GM12878 (cell line): ENCODE measurements around the gene NCKAP5. TPM values are rescaled to one million over a fixed set of nuclear protein-coding genes. Genes with fewer than 3 reads are reported as not detected.

Experiments
- ATAC-seq: fragments of 200-7000 bp; cut with Tn5 transposase; 3 replicates; pipeline ENCODE4 v1.9.1; 2020; ENCODE audit warnings: mild to moderate bottlenecking, moderate library complexity
- BruUV-seq: library from RNA; stranded (reverse); fragments of 400-500 nt; replicated peaks from 2 replicates; lab custom pipeline; 2021; lab: Mats Ljungman, UMichigan
- CTCF ChIA-PET: fragments of 300-600 bp; sonication (Branson Sonifier 250); formaldehyde crosslinking; extraction: SDS; loops from one replicate; lab custom pipeline; 2021; ENCODE audit warnings: inconsistent platforms; lab: Yijun Ruan, JAX
- POLR2A ChIA-PET: fragments of 350-600 bp; formaldehyde crosslinking; extraction: SDS; loops from one replicate; lab custom pipeline; 2021; ENCODE audit warnings: inconsistent platforms; lab: Charles Lee
- RAD21 ChIA-PET: fragments of 300-600 bp; sonication (Branson Sonifier 250); formaldehyde crosslinking; loops from one replicate; lab custom pipeline; 2023; ENCODE audit warnings: antibody characterized with exemption; ENCODE audit not compliant: unreplicated experiment; lab: Charles Lee
- SMC1A ChIA-PET: fragments of 300-600 bp; sonication (Branson Sonifier 250); formaldehyde crosslinking; loops from one replicate; lab custom pipeline; 2023; ENCODE audit not compliant: unreplicated experiment, uncharacterized antibody; lab: Charles Lee
- DNase-seq: peaks from one replicate; pipeline ENCODE4 v3.0.0-alpha.2; 2011; ENCODE audit warnings: low read depth, low spot score
- FAIRE-seq: peaks from 3 replicates; lab custom pipeline; 2011; peaks lifted over from hg19 to GRCh38; lab: Jason Lieb, UNC
- H2AFZ ChIP-seq: 2 replicates; pipeline ENCODE4 v1.6.0; 2011; ENCODE audit warnings: low read depth, low read length, control low read depth; ENCODE audit not compliant: control insufficient read depth
- H3K27ac ChIP-seq: 2 replicates; pipeline ENCODE4 v1.5.1; 2011; ENCODE audit warnings: control low read depth; ENCODE audit not compliant: control insufficient read depth, insufficient read depth
- H3K27me3 ChIP-seq, 2 experiments: replicated peaks in 1 of 2; 2 replicates each; pipeline versions ENCODE4 v1.6.0 to v1.6.1; 2011; ENCODE audit warnings: low read length in 1 of 2; ENCODE audit not compliant: control insufficient read depth in 2 of 2, insufficient read depth in 2 of 2
- H3K36me3 ChIP-seq, 2 experiments: 2 replicates each; pipeline ENCODE4 v1.5.1; 2011; ENCODE audit warnings: low read length in 1 of 2; ENCODE audit not compliant: control insufficient read depth in 2 of 2, insufficient read depth in 2 of 2
- H3K4me1 ChIP-seq: 2 replicates; pipeline ENCODE4 v1.6.1; 2011; ENCODE audit warnings: mild to moderate bottlenecking, low read length, moderate library complexity, mixed read lengths; ENCODE audit not compliant: control insufficient read depth, insufficient read depth
- H3K4me2 ChIP-seq: 2 replicates; pipeline ENCODE4 v1.6.0; 2011; ENCODE audit warnings: control low read depth; ENCODE audit not compliant: control insufficient read depth, insufficient read depth
- H3K4me3 ChIP-seq: fragments of 200-600 bp; sonication (generic); 2 replicates; pipeline ENCODE4 v1.5.1; 2016
- H3K79me2 ChIP-seq: 2 replicates; pipeline ENCODE4 v1.6.0; 2011; ENCODE audit warnings: low read length; ENCODE audit not compliant: control insufficient read depth, insufficient read depth
- H3K9ac ChIP-seq: 2 replicates; pipeline ENCODE4 v1.8.0; 2011; ENCODE audit warnings: low read length, control low read depth, mixed read lengths; ENCODE audit not compliant: control insufficient read depth, insufficient read depth
- H3K9me3 ChIP-seq: replicated peaks from 3 replicates; pipeline ENCODE4 v1.5.1; 2011; ENCODE audit warnings: mild to moderate bottlenecking, low read length; ENCODE audit not compliant: control insufficient read depth, insufficient read depth
- H4K20me1 ChIP-seq: 2 replicates; pipeline ENCODE4 v1.6.0; 2011; ENCODE audit not compliant: control insufficient read depth, insufficient read depth
- E2F8 ChIP-seq: fragments of 450-650 bp; IDR thresholded peaks from 2 replicates; pipeline ENCODE4 v1.6.1; 2018; ENCODE audit warnings: mild to moderate bottlenecking, low read depth, moderate library complexity; ENCODE audit not compliant: partially characterized antibody
- E4F1 ChIP-seq: fragments of 450-650 bp; IDR thresholded peaks from 2 replicates; pipeline ENCODE4 v1.6.1; 2018; ENCODE audit warnings: borderline replicate concordance, mild to moderate bottlenecking; ENCODE audit not compliant: partially characterized antibody
- FOS ChIP-seq: IDR thresholded peaks from 3 replicates; pipeline ENCODE4 v1.6.1; 2011; ENCODE audit warnings: borderline replicate concordance; ENCODE audit not compliant: insufficient read length; ENCODE audit errors: extremely low read depth
- HDAC2 ChIP-seq: fragments of 200-600 bp; sonication (generic); IDR thresholded peaks from 2 replicates; pipeline ENCODE4 v1.6.1; 2017
- KAT2A ChIP-seq: conservative IDR thresholded peaks from 2 replicates; pipeline ENCODE4 v1.6.1; 2011; ENCODE audit warnings: low read depth, low read length; ENCODE audit not compliant: control insufficient read depth
- MTA2 ChIP-seq: fragments of 450-650 bp; IDR thresholded peaks from 2 replicates; pipeline ENCODE4 v1.6.1; 2016; ENCODE audit warnings: low read depth, mild to moderate bottlenecking, moderate library complexity
- PML ChIP-seq: IDR thresholded peaks from 2 replicates; pipeline ENCODE4 v1.6.1; 2012; ENCODE audit warnings: low read length, inconsistent platforms
- POLR2A ChIP-seq: IDR thresholded peaks from 2 replicates; pipeline ENCODE4 v1.6.1; 2011; ENCODE audit warnings: low read depth, mild to moderate bottlenecking, low read length
- SREBF1 ChIP-seq: IDR thresholded peaks from 2 replicates; pipeline ENCODE4 v1.6.1; 2012; ENCODE audit warnings: mild to moderate bottlenecking, low read length
- TCF12 ChIP-seq: IDR thresholded peaks from 2 replicates; pipeline ENCODE4 v1.6.1; 2011; ENCODE audit warnings: low read depth, mild to moderate bottlenecking, low read length
- WRNIP1 ChIP-seq: IDR thresholded peaks from 2 replicates; pipeline ENCODE4 v1.6.1; 2011; ENCODE audit warnings: low read depth, low read length, improper control_type of control experiment, borderline replicate concordance
- YBX1 ChIP-seq: fragments of 450-650 bp; IDR thresholded peaks from 2 replicates; pipeline ENCODE4 v1.6.1; 2016; ENCODE audit warnings: antibody characterized with exemption
- ZBTB33 ChIP-seq: fragments of 450-650 bp; IDR thresholded peaks from 2 replicates; pipeline ENCODE4 v1.6.1; 2017; ENCODE audit warnings: mild to moderate bottlenecking
- WGBS: methylation state at CpG from one replicate; pipeline ENCODE4 v1.1.6; 2016; ENCODE audit warnings: low lambda C conversion rate; ENCODE audit not compliant: insufficient replicate concordance, insufficient coverage; ENCODE audit errors: missing lambda C conversion rate; 5-methylcytosine and 5-hydroxymethylcytosine counted together
- in situ Hi-C: fragments of 300-500 bp; cut with MboI; formaldehyde crosslinking; loops from 9 replicates; pipeline ENCODE4 v1.14.3; 2018; ENCODE audit warnings: mixed read lengths
- intact Hi-C: fragments of 100-400 bp; cut with micrococcal nuclease; formaldehyde crosslinking; loops from one replicate; pipeline ENCODE4 v1.14.2; 2022; ENCODE audit not compliant: unreplicated experiment
- polyA plus RNA-seq, 11 experiments: library from polyadenylated mRNA; depleted of rRNA in 4 of 11; unstranded in 6 of 11; stranded (reverse) in 5 of 11; fragments of >200 nt; fragmentation: Nextera tagmentation in 4 of 11; fragmentation: Illumina TruSeq in 1 of 11; extraction: Ambion mirVana in 4 of 11; extraction: Trizol in 1 of 11; gene quantifications; 1 replicate in 1 of 11; 2 replicates in 10 of 11; pipeline versions ENCODE4 v1.2.1 to v1.2.3, GENCODE V29; 2011 to 2016; ENCODE audit warnings: inconsistent platforms in 2 of 11, missing spikeins in 2 of 11, low read depth in 1 of 11
- total RNA-seq, 4 experiments: library from RNA; depleted of rRNA in 3 of 4; stranded (reverse); fragments of >200 nt in 3 of 4; fragmentation: Illumina TruSeq in 1 of 4; extraction: Trizol in 1 of 4; gene quantifications; 2 replicates each; pipeline versions ENCODE4 v1.2.1 to v1.2.3, GENCODE V29; 2013 to 2021

Gene NCKAP5
- total and polyA plus RNA-seq, 10 of the 15 experiments (the other 5 are each of a cell fraction or from before 2014, with no cell fraction given): 0.06 to 0.44 (median 0.16) TPM

DNA sequence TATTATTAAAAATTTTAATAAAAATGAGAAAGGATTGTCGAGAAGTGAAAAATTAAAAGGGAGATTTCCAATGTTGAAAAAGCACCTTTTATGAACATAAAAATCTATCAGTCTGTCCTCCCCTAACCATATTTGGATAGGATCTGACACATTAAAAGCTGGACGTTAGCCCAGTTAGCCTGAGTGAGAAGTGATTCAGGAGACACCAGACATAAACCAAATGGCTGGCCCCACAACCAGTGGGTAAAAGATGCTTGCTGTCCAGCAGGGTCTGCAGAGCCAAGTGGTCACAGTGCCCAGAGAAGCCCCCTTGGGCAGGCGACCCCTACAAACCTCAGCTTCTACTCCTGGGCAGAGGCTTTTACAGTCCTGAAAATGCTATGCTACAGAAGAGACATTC is 644.5 kb downstream of the NCKAP5 start:
- Histone ChIP-seq H3K36me3 (no peaks in the 10 kb centered on the region), H3K4me1 (no peaks in the 10 kb centered on the region), H4K20me1 (no peaks in the 10 kb centered on the region), H3K4me3 (no peak overlapping the region), H3K4me2 (no peak overlapping the region), H3K9me3 (no peaks in the 10 kb centered on the region), H3K27ac (no peak overlapping the region), H3K9ac (no peak overlapping the region), H2AFZ (no peak overlapping the region), H3K27me3 (no peaks in the 10 kb centered on the region), H3K79me2 (no peaks in the 10 kb centered on the region)
- ChIA-PET POLR2A (no interaction called here), RAD21 (no interaction called here), SMC1A (interaction anchor here (0.6 to 0.7 kb wide), 2 partner anchors 59 to 376 kb away, joined by 3 read pairs; no protein-coding TSS in a partner anchor), CTCF (interaction anchor here (0.5 to 1.3 kb wide), 2 partner anchors 14 to 51 kb away, joined by 3 to 4 read pairs; no protein-coding TSS in a partner anchor)
- no peak for TF ChIP-seq WRNIP1
- TF ChIP-seq SREBF1: no peak
- no peak for TF ChIP-seq POLR2A
- no peak for TF ChIP-seq KAT2A
- TF ChIP-seq MTA2: no peak
- no peak for TF ChIP-seq FOS
- no peak for TF ChIP-seq PML
- no peak for TF ChIP-seq YBX1
- no peak for TF ChIP-seq E4F1
- no peak for TF ChIP-seq E2F8
- TF ChIP-seq HDAC2: no peak
- no peak for TF ChIP-seq TCF12
- no peak for TF ChIP-seq ZBTB33
- FAIRE-seq (no peak), DNase-seq (no peak), ATAC-seq (no peak)
- 0% methylated on average over 3 of the region's 3 CpGs for WGBS
- no TSS peak for BruUV-seq
- intact Hi-C loops: no loop called here
- in situ Hi-C loops: no loop called here
